ENCODE results near the gene PTPRJ. TPM values are rescaled to one million over a fixed set of nuclear protein-coding genes. Genes with fewer than 3 reads are reported as not detected.
"Not testable (repeated sequence)": the region's sequence is repeated elsewhere in the genome, so short reads cannot be mapped to it uniquely, and the experiment has no call there.

Gene PTPRJ
- total RNA-seq, 1 experiment from 2014 or later: 19.9 TPM

GRCh38 chr11:48161951-48162884 lies 181.9 kb downstream of the PTPRJ start:
- no peak for DNase-seq (ENCODE audit: low spot score)

- DNase-seq (ENCODE audit: low spot score): no peak
Observed at GRCh38 chr11:48162885-48163268, 182.5 kb downstream of the PTPRJ start.

GRCh38 chr11:48163360-48164100 lies 183.2 kb downstream of the PTPRJ start:
- no peak for DNase-seq (ENCODE audit: low spot score)

GRCh38 chr11:48164836-48165235 lies 184.5 kb downstream of the PTPRJ start:
- DNase-seq (ENCODE audit: low spot score): no peak

GRCh38 chr11:48165426-48165825 lies 185.1 kb downstream of the PTPRJ start:
- DNase-seq (ENCODE audit: low spot score): no peak

- DNase-seq (ENCODE audit: low spot score): no peak
Observed at GRCh38 chr11:48167380-48167779, 187.0 kb downstream of the PTPRJ start.

- DNase-seq (ENCODE audit: low spot score): no peak
Observed at GRCh38 chr11:48168815-48169214, 188.5 kb downstream of the PTPRJ start.

GRCh38 chr11:48169259-48169658 lies 188.9 kb downstream of the PTPRJ start:
- no peak for DNase-seq (ENCODE audit: low spot score)

- DNase-seq (ENCODE audit: low spot score): no peak
Observed at GRCh38 chr11:48169717-48170116, 189.4 kb downstream of the PTPRJ start.

- peak; percentile 32 for DNase-seq (ENCODE audit: low spot score)
Observed at GRCh38 chr11:48170241-48171233, 190.2 kb downstream of the PTPRJ start.

GRCh38 chr11:48172818-48173609 lies 192.7 kb downstream of the PTPRJ start:
- DNase-seq (ENCODE audit: low spot score): peak; percentile 37

- DNase-seq (ENCODE audit: low spot score): no peak
Observed at GRCh38 chr11:48177661-48178060, 197.3 kb downstream of the PTPRJ start.

- DNase-seq (ENCODE audit: low spot score): no peak
Observed at GRCh38 chr11:48180627-48181026, 200.3 kb downstream of the PTPRJ start.

- DNase-seq (ENCODE audit: low spot score): no peak
Observed at GRCh38 chr11:48182860-48183526, 202.6 kb downstream of the PTPRJ start.

- no peak for DNase-seq (ENCODE audit: low spot score)
Observed at GRCh38 chr11:48184452-48184851, 204.1 kb downstream of the PTPRJ start.

GRCh38 chr11:48190906-48191654 lies 210.7 kb downstream of the PTPRJ start:
- DNase-seq (ENCODE audit: low spot score): not testable (repeated sequence)

- no peak for DNase-seq (ENCODE audit: low spot score)
Observed at GRCh38 chr11:48193876-48194275, 213.5 kb downstream of the PTPRJ start.

GRCh38 chr11:48207881-48208280 lies 227.5 kb downstream of the PTPRJ start:
- DNase-seq (ENCODE audit: low spot score): no peak

- peak; percentile 10 for DNase-seq (ENCODE audit: low spot score)
Observed at GRCh38 chr11:48210052-48210451, 229.7 kb downstream of the PTPRJ start.

Data from H4 (cell line).